Measurements from ENCODE around the gene NOX3. TPM values are rescaled to one million over a fixed set of nuclear protein-coding genes. Genes with fewer than 3 reads are reported as not detected.

The NOX3 gene
- total RNA-seq, 1 donor from 2014 or later: not detected

DNA sequence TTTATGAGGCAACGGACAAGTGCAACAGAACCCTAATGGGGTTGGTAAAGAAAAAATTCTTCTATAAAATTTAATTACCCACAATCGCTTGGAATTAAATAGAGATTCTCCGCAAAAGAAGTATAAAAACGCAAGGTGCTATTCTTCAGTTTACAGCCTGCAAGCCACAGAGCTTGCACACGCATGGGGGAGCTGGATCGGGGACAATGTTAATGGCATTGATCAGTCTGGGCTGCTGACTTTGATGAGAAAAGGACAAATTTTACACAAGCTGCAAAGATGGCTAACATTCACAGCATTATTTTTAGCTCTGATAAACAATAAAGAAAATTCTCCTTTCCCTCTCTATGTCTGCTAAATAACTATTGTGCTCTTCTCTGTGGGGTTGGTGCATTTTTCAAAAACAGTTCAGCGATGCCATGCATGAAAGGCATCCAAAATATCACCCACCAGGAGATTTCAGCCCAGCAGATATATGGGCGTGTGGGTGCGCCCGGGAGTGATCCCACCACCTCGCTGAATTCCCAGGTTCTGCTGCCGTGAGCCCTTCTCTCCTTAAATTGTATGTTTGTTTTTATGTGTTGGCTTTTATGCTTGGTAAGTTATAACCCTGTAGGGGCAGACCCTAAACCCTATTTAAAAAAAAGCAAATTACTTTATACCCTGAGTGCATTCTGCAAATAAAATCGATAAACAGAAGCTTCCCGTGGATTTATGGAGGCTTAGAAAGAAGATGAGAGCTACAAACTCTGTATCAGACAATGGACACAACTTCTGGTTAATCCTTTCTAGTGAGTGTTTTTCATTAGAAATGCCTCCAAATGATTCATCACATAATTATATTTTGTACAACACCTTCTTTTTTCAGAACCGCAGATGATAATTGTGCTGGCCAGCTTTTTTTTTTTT lies 55.6 kb downstream of the NOX3 start:
- DNase-seq: no peak

DNA sequence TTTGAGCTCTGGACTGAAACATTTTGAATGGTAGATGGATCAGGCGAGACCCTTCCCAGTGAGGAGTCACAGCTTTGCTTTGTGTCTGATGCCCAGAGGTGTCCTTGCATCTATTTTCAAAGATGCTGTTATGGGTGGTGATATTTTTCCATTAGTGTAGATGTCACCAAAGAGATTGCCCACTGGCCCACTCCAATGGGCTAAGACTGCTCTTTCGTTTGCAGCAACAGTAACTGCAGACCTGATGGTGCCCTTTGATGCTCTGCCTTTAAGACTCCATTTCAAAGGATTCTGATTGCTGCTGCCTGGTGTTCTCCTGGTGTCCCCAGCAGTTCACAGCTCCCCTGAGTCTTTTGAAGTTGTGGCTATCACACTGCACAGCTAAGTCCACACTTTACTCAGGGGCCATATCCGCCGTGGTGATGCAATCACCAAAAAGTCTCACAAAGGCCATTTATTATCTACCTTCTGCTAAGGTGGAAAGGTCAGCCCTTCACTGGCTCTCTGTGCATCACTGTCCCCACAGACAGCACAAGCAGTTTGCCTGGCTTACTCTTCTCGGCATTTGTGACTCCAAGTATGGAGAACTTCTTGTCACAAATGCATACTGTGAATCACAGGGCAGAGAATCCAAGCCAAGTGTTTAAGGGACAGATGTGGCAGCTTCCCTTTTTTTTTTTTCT lies 56.4 kb downstream of the NOX3 start:
- DNase-seq: no peak

DNA sequence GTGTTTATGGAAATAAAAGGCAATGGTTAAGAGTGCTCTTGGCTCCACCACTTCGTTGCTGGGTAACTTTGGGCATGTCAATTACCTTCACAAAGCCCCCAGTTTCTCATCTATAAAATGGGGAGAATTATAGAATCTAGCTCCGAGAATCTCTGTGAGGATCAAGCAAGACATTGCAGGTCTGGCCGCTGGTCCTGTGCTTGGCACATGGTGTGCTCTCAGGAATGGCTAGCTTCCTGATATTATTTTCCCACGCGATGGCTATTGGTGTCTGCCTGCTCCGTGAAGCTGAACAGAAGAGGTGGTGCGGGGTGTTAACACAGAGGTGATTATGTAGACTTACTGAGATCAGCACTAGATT lies 57.0 kb downstream of the NOX3 start:
- no peak for DNase-seq

DNA sequence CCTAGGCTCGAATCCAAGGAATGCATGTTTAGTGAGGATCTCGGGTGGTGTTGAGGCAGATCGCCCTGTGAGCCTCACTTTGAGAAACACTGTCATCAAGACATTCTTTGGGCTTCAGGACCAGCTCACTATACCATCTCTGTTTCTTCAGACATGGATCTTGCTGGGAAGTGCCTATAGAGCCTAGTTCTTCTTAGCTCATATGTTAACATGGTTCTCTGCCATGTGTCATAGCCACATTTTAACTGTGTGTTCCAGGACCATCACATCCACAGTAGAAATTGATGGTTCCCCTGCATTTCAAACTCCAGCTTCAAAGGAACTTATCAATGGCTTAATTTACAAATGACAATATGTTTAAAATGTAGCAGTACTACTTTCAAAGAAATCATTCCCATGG lies 57.4 kb downstream of the NOX3 start:
- DNase-seq: no peak

DNA sequence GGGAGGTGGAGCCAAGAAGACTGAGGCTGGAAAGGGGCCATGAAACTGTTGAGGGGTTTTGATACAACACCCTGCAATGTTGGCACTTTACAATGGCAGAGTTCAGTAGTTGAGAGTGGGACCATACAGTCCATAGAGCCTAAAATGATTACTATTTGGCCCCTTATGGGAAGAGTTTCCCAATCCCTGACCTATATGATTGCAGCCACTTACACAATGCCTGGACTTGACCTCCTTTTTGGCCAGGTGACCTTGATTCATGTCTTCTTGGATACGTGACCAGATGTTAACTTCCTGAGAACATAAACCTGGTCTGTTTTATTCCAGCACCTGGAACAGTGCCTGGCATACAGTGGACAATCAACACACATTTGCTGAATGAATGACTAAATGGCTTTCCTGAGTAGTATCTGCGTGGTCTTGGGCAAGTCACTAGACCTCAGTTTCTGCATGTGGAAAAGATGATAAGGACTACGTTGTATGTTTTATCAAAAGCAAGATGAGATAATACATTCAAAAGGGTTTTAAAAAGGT lies 58.4 kb downstream of the NOX3 start:
- DNase-seq: no peak

DNA sequence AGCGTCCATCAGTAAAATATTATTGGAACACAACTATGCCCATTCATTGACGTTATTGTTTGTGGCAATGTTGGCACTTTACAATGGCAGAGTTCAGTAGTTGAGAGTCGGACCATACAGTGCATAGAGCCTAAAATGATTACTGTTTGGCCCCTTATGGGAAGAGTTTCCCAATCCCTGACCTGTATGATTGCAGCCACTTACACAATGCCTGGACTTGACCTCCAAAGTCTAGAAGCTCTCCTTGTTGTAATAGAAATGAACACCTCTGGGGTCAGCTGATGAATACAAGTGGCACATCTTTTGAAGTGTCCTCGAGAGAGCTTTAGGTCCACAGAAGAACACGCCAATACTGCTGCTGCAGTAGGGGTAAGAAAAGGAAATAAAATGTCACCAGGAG lies 59.0 kb downstream of the NOX3 start:
- DNase-seq: no peak

DNA sequence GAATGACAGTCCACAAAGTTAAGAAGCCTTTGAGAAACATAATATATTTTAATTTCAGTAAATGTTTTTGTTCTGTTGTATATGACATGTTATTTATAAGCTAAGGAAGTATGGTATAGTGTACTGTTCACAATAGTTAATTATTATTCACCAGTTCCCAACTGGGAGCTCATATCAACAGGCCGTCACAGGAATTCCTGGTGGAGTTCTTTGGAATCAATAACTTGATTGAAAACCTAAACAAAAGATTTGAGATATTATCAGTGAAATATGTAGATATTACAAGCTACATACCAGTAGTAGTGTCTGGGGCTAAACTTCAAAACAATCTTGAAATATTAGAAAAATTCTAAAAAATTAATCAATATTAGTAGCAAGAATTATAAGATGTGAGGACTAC lies 60.3 kb downstream of the NOX3 start:
- DNase-seq: no peak

DNA sequence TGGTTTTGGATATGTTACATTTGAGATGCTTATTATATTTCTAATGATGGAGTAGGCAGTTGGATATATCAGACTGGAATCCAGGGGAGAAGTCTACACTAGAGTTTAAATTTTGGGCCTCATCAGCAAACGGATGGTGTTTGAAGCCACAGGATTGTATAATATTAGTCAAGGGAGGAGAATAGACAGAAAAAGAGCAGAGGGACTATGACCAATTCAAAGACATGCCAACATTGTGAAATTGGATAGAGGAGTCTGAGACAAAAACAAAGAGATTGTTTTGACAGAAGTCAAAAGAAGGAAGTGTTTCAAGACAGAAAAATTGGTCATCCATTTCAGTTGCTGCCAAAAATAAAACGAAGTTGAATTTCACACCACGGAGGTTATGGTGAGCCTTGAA lies 66.5 kb downstream of the NOX3 start:
- DNase-seq: no peak

DNA sequence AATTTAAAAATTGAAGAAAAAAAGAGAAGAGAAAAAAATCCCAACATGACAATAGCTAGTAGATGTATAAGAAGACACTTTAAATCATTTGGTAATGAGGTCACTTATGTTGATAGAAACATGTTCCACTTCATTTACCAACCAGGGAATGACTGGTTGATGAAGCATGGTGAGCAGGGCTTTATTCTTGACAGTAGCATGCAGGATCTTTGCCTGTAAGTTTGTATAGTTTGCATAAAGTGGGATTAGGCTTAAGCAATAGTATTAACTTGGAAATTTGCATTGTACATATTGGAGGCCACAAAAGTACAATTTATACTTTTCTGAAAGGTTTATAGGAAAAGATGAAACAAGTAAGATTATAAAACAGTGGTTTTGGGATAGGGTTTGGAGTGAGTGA lies 67.0 kb downstream of the NOX3 start:
- DNase-seq: no peak

DNA sequence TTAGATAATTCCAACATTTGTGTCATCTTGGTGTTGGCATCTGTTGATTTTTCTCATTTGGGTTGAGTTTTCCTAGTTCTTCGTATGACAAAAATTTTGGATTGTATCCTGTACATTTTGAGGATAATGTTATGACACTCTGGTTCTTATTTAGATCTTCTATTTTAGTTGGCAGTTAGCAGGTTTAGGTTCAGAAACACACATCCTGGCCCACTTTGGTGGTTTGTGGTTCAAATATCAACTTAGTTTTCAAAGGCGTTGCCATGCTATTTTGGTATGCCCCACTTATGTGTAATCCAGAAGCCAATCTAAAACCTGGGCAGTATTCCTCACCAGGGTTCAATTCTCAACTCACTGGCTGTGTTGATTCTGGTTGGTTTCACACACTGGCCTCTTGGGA lies 68.2 kb downstream of the NOX3 start:
- no peak for DNase-seq

DNA sequence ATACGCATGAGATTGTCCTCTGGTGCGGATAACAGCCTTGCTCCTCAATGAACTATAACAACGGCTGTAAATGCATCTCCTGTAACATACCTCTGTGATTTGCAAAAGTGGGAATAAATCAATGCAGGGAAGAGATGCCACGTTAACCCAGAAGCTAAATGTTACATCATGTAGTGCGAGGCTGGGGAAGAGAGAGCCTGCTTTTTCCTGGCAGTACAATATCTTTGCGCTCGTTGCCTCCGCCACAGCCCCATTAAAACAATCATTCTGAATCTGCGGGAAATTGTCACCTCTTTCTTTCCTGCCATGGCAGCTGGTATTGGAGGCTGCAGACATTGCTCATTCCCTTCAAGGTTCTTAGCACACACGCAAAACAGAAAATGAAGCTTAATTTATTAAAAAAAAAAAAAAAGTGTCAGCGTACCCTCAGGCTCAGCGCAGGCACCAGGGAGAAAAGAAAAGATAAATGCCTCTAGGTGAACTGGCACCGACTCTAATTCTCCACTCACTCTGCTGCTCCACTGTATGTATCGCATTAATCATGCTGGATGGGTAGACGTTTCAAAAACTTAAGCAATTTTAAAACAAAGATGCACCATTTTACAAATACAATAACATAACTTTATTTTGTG lies 71.2 kb downstream of the NOX3 start:
- DNase-seq: no peak

DNA sequence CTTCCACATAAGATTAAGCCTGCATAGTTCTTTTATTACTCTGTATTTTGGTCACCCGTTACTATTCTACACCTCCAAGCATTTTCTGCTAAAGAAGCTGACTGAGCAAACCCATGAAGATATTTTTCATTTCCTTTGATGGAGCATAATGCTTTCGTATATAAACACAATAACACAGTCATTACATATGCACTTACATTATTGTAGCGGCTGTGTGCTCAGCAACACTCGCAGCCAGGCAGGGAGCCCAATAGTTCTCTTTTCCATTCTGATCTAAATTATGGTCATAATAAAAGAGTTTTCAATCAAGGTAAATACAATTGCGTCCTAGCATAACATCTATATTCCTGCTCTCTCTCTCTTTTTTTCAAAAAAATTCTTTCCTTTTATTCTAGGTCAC lies 71.7 kb downstream of the NOX3 start:
- no peak for DNase-seq

DNA sequence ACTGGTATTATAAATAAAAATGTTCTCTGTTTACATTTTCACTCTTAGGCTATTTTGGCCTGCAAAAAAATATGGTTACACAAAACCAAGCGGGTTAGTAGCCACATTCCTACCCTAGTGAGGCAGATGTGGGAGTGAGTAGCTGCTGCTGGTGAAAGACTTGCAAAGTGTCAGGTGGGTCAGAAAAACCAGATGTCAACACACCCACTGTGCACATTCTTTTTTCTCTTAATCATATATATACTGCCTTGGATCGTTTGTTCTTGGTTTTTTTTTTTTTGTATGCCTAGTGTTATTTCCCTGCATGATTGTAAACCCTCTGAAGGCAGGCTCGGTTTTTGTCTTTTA lies 73.3 kb downstream of the NOX3 start:
- no peak for DNase-seq

DNA sequence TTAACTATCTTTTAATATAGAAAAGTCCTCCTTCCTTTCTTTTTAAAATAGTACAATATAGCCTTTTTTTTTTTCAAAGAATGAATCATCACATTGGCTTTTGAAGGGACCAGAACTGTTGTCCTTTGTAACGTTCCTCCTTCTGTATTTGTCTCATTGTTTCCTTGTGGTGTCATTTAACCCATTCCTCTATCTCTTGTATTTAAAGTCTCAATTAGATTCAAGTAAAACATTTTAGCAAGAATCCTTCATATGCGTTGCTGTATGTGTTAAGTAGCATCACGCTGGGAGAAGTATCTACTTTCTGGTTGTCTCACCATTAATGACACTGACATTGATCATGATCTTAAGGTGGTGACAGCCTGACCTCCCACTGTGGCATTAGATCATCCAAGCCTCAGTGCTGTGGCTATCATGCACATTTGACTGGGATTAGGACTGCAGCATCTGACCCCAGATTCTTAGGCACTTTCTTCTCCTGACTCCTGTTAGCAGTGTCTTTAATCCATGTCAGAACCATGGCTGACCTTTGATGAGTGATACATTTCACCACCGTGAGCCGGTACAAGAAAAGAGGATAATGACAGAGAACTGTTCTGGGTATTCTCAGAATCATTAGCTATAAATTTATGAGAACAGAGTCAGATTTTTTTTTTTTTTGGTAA lies 73.8 kb downstream of the NOX3 start:
- DNase-seq: no peak

DNA sequence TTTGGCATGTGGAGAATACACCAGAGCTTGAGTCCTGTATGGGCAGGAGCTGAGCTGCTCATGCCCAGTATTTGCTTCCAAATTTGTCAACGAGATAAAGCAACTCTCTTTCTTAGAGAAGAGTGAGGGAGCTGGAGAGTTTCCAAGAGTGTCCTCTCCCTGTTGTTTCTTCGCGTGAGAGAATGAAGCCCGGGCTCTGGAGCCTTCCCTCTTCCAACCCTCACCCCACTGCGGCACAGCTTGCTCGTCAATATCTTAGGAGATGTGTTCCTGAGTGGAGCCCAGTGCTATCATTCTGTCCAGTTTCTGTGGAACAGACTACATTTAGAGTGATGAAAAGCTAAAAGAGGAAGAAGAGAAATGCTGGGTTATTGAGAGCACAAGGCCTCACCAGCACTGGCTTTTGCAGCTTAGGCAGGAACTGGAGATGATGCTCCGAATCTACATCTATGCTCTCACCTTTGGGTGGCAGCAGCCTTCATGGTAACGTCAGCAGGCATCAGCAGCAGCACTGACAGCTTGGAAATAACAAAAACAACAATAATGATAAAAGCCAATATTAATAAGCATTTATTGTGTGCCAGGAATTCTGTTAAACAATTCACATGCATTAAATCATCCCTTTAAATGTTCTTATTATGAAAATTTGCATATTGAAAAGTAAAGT lies 74.8 kb downstream of the NOX3 start:
- DNase-seq: no peak

DNA sequence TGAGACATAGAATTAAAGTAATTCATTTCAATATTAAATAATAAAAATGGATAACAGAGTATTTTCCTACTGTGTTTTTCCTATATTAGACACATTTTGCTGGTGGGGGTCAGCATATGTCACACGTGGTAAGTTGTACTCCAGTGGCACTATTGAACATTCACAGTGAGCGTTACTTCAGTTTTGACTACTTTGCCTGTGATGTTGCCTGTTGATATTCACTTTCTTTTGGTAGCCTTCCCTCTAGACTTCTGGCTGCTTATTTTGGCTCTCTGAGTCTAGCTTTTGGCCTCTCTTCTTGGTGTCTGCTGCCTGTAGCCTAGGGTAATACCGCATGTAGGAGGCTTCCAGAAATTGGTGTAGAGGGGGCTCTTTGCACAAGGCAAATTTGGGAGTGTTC lies 76.9 kb downstream of the NOX3 start:
- no peak for DNase-seq

DNA sequence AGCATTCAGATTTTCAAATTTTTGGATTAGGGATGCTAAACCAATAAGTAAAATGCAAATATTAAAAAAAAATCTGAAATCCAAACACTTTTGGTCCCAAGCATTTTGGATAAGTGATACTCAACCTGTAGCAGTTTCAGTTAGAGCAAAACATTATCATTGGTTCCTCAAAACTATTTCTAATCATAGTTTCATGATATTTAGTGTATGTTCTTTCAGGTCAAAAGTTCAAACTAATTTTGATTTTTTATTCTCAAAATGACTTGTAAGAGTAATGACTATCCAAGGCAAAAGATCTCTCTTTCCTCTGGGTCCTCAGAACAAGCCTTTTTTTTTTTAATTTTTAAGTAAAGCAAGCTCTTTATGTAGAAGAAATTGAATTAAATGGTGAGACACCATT lies 77.4 kb downstream of the NOX3 start:
- DNase-seq: no peak

DNA sequence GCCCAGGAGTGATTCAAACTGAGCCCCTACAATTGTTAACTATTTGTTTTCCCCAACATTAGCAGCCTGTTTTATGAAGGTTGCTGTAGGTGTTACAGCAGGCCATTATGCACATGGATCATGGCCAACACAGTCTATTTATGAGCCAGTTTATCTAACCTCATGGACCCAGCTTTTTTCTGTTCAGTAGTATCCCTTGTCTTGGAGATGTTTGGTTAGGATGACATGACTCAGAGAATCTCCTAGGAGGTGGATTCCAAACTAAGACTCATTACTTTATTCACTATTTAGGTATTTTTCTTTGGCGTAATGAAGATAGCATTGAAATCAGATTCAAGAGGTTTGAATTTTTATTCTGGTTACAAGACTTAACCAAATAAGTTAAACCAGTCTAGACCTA lies 78.6 kb downstream of the NOX3 start:
- DNase-seq: no peak

DNA sequence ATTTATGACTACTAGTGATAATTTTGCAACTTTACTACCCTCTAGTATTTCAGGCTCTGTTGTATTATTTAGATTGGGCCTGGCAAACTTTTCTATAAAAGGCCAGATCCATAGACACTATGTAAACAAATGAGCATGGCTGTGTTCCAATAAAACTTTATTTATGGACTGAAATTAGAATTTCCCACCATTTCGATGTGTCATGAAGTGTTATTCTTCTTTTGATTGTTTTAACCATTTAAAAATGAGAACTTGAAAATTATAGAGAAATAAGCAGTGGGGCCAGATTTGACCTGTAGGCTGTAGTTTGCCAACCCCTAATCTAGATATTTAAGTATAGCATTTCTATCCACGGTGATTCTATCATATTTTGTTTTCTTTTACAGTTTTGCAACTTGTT lies 79.8 kb downstream of the NOX3 start:
- no peak for DNase-seq

DNA sequence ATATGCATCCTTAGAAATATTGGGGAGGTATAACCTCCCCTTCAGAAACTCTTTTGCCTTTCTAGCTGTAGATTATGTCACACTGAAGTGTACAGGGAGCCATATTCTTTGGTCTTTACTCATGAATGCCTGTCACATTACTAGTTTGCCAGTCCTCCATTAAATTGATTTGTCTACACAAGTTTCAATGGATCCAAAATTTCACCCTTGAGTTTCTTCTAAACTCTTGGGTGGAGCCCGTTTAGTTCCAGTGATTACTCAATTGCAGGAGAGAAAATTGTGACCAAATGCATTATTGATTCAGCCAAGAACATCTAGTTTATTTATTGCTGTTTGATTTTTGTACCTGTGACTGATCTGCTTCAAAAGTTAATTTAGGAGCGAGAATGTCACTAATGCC lies 81.0 kb downstream of the NOX3 start:
- no peak for DNase-seq

DNA sequence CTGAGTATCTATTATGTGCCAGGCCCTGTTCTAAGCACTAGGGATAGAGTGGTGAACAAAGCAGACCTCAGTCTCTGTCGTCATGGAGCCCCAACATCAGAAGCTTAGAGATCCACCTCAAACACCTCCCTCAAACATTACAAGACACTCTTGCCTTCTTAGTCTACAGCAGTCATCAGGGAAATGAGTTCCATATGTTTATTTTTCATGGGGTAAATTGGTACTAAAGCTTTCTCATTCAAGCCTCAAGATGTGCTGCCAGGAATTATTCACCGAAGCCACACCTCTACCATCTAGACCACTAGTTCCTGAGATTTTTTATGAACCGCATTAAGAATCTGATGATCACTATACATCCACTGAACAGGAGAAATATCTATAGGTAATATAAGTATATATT lies 82.4 kb downstream of the NOX3 start:
- no peak for DNase-seq

DNA sequence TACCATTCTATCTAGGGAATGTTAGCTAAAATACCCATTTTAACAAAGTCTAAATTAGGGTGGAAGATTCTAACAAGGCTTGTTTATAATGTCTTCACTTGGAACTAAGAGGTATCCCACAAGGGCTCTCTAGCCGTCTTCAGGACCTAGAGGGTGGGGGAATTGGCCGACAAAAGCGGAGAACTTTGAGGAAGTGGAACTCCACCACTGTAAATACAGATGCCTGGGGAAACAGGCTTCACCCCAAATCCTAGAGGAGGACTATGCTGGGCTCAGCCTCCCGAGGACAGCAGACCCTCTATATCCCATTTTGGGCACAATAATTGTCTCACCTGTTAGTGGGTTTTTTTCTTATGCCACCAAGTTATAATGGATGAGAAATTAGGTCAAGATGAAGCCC lies 83.4 kb downstream of the NOX3 start:
- DNase-seq: no peak

Data from skin of body (tissue), 2 donors.